ENCODE results near the gene TMCO5A.

GRCh38 chr15:37926136-37926535 is 8.3 kb upstream of the TMCO5A start:
- no peak for TF ChIP-seq CTCF (conservative IDR thresholded peaks at IDR 0.05; ENCODE audit: low read depth, low read length)
- no peak for TF ChIP-seq EZH2 (IDR thresholded peaks at IDR 0.05; ENCODE audit: borderline replicate concordance, low read depth, low read length, poor library complexity, severe bottlenecking)
